ENCODE measurements around the gene RAP1A. TPM values are rescaled to one million over a fixed set of nuclear protein-coding genes. Genes with fewer than 3 reads are reported as not detected.

Gene RAP1A
- total RNA-seq (2022; extraction: Qiagen RNA extraction; ENCODE audit: low read depth), result 25.7 to 36.6 TPM (median 31.7 TPM) in 5 replicates

DNA sequence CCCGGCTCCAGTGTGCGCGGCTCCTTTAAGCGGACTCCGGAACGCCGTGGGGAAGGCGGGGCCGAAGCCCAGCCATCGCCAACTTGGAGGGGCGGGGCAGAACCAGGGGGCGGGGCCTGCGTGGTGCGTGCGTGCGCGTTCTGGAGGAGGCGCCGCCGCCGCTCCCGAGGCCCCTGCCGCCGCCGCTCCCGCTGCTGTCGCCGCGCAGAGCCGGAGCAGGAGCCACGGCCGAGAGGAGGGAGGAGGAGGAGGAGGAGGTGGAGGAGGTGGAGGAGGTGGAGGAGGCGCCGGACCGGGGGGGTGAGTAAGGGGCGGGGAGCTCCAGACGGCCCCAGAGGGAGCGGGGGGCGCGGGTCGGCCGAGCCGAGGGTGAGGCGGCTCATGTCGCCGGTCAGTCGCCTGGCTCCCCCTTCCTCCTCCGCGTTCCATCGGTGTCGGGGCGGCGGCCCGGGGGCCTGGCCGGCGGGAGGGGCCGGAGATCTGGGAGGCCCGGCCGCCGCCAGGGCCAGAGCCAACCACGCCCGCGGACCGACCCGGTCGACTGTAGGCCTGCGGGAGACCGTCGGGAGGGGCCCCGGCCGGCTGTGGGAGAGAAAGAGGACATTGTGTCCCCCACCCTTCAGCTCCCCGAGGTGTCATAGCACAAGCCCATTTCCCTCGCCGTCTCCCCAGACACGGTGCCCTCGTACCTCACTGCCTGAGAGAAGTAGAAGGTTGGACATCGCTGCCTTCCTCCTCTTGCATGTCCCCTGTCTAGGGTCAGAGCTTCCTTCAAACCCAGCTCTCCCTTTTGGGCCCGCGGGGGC is at the start of gene RAP1A:
TSS of gene RAP1A (plus strand) at position 155 of the 806 bp plus-strand sequence. CDS start 71,572 bp downstream, outside the sequence.

DNA sequence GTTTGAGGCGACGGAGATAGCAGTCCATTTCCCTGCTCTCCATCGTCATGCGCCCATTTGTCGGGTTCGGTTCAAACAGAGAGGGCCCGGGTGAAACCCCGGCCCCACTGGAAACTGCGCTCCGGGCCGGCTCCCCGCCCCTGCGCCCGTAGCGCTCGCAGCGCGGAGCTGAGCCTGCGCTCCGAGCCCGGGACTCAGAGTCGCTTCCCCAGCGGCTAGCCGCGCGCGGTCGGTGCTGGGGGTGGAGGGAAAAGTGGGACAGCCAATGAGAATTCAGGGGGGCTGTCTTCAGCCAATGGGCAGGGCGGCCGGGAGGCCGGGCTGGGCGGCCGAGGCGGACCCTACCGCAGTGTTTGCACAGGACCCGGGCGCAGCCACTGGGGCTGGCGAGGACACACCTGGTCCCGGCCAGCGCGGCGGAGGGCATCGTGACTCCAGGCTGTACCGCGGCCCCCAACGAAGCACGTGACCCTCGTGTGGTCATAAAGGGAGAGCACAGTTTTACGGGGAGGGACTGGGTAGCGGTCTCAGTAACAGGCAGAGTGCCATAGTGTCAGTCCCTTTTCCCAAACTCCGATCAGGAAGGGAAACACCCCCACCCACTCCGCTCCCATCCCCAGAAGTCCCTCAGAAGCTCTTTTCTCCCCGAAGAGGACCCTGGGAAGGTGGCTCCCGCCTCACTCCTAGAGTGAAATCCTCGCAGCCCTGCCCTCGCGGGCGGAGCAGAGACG is 119.8 kb downstream of the RAP1A start, which contains the start of gene INKA2:
TSS of gene INKA2 (minus strand) at position 202 of the 731 bp plus-strand sequence. CDS start at position 49, 153 bp downstream.

DNA sequence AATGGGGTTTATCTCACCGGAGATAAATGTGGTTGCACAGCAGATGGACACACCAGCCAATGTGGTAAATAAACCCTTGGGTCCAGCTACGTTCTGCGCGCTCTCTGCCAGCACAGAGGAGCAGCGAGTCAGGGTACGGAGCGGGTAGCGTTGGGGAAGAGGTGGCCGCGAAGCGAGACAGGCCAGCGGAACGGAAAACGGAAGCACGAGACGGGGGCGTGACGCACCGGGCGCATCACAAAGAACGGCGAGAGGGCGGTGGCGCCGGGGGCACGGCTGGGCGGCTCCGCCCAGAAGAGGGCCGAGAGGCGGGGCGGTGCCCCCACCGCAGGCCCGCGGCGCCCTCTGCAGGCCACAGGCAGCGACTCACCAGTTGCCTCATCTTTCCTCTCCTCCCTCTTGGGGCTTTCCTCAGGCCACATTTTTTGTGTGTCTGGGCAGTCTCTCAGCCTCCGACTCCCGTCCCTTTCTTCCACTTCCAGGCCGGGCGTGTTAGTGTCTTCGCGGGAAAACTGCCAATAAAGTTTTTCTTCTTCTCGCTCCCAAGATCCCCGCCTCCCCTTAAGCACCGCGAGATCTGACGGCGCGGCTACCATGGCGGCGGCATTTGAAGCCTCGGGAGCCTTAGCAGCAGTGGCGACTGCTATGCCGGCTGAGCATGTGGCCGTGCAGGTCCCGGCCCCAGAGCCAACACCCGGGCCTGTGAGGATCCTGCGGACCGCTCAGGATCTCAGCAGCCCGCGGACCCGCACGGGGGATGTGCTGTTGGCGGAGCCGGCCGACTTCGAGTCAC is 135.9 kb downstream of the RAP1A start, which contains the start of gene DDX20:
TSS of gene DDX20 (plus strand) at position 571 of the 793 bp plus-strand sequence. CDS start at position 595, 24 bp downstream.

Other genes with a start within 250 kb of the RAP1A start
- gene OVGP1, start 192.1 kb upstream of the RAP1A start, total RNA-seq (2022; extraction: Qiagen RNA extraction; ENCODE audit: low read depth), result 1.1 to 1.4 TPM (median 1.2 TPM) in 5 replicates
- gene WDR77, start 170.5 kb upstream of the RAP1A start, total RNA-seq (2022; extraction: Qiagen RNA extraction; ENCODE audit: low read depth), result 35.2 to 52.3 TPM (median 49.0 TPM) in 5 replicates
- gene ATP5PB, start 170.3 kb upstream of the RAP1A start, total RNA-seq (2022; extraction: Qiagen RNA extraction; ENCODE audit: low read depth), result 241 to 261 TPM (median 249 TPM) in 5 replicates
- gene C1orf162, start 145.8 kb upstream of the RAP1A start, total RNA-seq (2022; extraction: Qiagen RNA extraction; ENCODE audit: low read depth), result 0.16 to 0.33 TPM (median 0.16 TPM) in 3 of 5 replicates, not detected in the others
- gene ADORA3, start 116.2 kb upstream of the RAP1A start, total RNA-seq (2022; extraction: Qiagen RNA extraction; ENCODE audit: low read depth), result not detected in 5 replicates
- not detected in 5 replicates for gene TMIGD3, start 116.2 kb upstream of the RAP1A start, total RNA-seq (2022; extraction: Qiagen RNA extraction; ENCODE audit: low read depth)
- gene INKA2, start 119.6 kb downstream of the RAP1A start, total RNA-seq (2022; extraction: Qiagen RNA extraction; ENCODE audit: low read depth), result 1.7 to 4.4 TPM (median 2.8 TPM) in 5 replicates
- gene DDX20, start 136.1 kb downstream of the RAP1A start, total RNA-seq (2022; extraction: Qiagen RNA extraction; ENCODE audit: low read depth), result 8.0 to 9.2 TPM (median 8.8 TPM) in 5 replicates